Mammary epithelial cell (primary cell): ENCODE data around the gene ISY1.

ENCODE experiments used
- CTCF ChIP-seq, 2 donors: IDR thresholded peaks in 1 of 2; conservative IDR thresholded peaks in 1 of 2; 2 replicates each; pipeline ENCODE4 v1.5.1; 2011 to 2012; ENCODE audit warnings: inconsistent platforms in 2 of 2, low read length in 2 of 2, mild to moderate bottlenecking in 2 of 2, control low read depth in 1 of 2, low read depth in 1 of 2; ENCODE audit not compliant: insufficient read depth in 1 of 2; ENCODE audit errors: extremely low read depth in 1 of 2
- EZH2 ChIP-seq: IDR thresholded peaks from 2 replicates; pipeline ENCODE4 v1.6.1; 2012; ENCODE audit warnings: low read length, inconsistent platforms, borderline replicate concordance

GRCh38 chr3:129122412-129123011, 38.4 kb downstream of the ISY1 start:
- TF ChIP-seq CTCF (conservative IDR thresholded peaks at IDR 0.05 in 1 of 2, IDR thresholded peaks at IDR 0.05 in 1 of 2; ENCODE audit: extremely low read depth in 1 of 2, insufficient read depth in 1 of 2, low read depth in 1 of 2, low read length in 2 of 2) (no peak), EZH2 (no peak)
